ENCODE measurements around the gene KCNF1. TPM values are rescaled to one million over a fixed set of nuclear protein-coding genes. Genes with fewer than 3 reads are reported as not detected.
A peak's percentile ranks its signal among the peaks of the same experiment; 100 is the strongest.

KCNF1 gene
- polyA plus RNA-seq, 6 donors from 2014 or later = not detected

DNA sequence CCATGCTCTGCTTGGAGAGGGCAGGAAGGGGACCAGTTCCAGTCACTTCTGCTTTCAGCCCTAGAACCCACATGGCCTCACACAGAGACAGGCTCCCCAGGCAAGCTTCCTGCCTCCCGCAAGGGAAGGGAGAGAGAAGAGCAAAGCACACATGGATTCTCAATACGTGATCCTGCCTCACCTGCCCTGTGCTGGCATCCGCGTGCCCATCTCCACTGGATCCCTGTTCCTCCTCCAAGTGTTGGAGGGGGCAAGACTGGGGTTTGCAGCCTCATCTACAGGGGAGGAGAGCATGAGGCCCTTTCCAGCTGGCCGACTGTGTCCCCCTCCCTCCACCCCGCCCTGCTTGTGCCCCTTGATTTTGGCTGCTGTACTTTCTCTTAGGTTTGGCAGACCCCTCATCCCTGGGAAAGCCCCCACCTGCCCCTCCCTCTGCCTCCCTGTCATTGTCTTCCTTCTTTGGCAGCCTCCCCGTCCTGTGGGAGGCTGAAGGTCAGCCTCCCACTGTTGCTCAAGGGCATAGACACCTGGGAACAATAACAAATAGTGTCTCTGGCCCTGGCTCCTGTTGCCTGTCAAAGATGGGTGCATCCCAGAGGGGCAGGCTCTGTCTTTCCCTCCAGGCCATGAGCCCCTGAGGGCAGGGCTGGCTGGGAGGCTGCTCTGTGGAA, 22.7 kb downstream of the KCNF1 start:
- Mint-ChIP-seq H3K27ac (peak overlapping the region in 1 of 6 donors; percentile 76), H3K4me1 (no peaks in the 10 kb centered on the region), H3K9me3 (peaks cover 6 to 16% (median 12%) of the 10 kb centered on the region in 7 donors), H3K27me3 (peaks cover 8 to 31% (median 26%) of the 10 kb centered on the region in 3 donors), H3K36me3 (peaks cover 6 to 8% of the 10 kb centered on the region in 2 donors), H3K4me3 (no peak overlapping the region)
- no peak for DNase-seq
- ATAC-seq (ENCODE audit: low read depth in 2 of 2) = no peak

DNA sequence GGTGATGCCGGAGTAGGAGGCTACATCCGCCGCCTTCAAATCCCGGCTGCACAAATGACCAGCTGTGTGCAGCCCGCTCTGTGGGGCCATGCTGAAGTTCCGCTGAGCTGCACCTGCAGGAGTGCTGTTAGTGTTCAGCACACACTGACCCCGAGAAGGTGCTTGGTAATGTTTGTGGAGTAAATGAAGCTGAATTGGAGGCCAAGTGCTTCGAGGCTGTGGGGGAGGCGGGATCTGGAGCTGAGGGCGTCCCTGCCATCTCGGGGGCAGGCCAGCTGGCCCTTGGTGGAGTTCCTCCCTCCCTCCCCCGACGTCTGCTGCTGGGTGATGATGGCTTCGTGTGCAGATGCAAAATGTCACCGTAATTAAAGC, 23.2 kb downstream of the KCNF1 start:
- Mint-ChIP-seq H3K9me3 (peaks cover 7 to 21% (median 15%) of the 10 kb centered on the region in 7 donors), H3K4me1 (no peaks in the 10 kb centered on the region), H3K27ac (no peak overlapping the region), H3K4me3 (no peak overlapping the region), H3K27me3 (peaks cover 5 to 28% (median 26%) of the 10 kb centered on the region in 3 donors), H3K36me3 (peaks cover 8 to 10% of the 10 kb centered on the region in 2 donors)
- no peak for ATAC-seq (ENCODE audit: low read depth in 2 of 2)
- DNase-seq = no peak

DNA sequence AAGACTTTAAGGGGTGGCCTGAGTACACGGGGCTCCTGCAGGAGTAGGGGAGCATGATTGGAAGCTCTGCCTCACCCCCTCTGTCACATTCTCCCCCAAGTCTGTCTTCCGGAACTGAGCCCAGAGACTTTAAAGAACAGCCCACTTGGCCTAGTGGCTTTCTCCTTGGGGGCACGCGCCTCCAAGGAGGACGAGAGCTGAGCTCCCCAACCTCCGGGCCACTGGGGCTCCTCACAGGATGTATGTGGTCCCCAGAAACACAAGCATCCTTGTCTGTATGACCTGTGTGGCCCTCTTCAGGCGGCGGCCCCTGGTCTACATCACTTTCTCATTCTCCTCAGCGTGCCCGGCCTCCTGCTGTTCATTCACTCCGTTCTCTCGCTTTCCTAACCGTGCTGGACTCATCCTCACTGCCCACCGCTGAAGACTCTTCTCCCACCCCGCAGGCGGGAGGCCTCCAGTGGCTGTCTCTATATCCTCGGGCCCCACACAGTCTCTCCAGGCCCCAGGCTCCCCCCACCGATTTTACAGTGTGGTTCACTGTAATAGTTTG, 23.7 kb downstream of the KCNF1 start:
- Mint-ChIP-seq H3K36me3 (peaks cover 8 to 10% of the 10 kb centered on the region in 2 donors), H3K9me3 (peaks cover 7 to 24% (median 15%) of the 10 kb centered on the region in 7 donors), H3K27me3 (peaks cover 10 to 28% (median 23%) of the 10 kb centered on the region in 3 donors), H3K27ac (no peak overlapping the region), H3K4me3 (no peak overlapping the region), H3K4me1 (no peaks in the 10 kb centered on the region)
- ATAC-seq (ENCODE audit: low read depth in 2 of 2) (no peak), DNase-seq (no peak)

DNA sequence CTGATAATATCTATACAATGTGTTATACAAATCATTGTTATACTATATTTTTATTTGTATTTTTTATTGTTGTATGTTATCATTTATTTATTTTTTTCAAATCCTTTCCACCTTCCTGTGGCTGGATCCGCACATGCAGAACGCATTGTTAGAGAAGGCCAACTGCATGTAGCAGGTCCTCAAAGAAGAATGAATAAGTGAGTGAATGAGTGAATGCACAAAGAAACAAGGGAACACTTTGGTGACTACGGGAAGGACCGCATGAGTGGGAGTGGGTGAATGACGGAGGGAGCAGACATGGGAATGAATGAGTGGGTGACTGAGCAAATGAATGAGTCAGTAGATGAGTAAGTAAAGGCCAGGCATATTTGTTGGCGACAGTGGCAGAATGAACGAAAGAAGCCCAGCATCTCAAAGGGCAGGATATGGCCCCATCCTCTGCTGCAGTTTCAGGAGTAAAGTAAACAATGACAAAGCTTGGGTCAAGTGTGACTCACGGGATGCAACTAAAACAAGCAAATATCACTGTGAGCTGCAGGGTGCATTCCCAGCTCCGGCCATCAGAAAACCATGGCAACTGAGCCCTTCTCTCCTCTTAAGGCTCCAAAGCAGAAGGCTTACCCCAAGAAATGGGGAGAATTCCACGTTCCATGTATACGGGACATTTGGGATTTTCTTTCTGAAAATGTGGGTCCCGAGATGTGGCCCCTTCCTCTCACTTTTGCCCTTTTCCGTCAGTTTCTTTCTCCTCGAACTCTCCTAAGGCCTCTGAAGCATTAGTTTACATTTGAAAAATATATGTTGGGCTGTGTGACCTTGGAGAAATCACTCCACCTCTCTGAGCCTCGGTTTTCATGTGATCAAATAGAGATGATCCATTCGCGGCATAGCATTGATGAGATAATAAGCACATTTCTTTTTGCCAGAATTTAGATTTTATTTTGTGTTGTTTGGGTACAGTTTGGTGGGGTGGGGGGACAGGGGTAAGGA, 24.5 kb downstream of the KCNF1 start:
- Mint-ChIP-seq H3K4me1 (no peaks in the 10 kb centered on the region), H3K9me3 (peaks cover 7 to 24% (median 15%) of the 10 kb centered on the region in 7 donors), H3K27ac (no peak overlapping the region), H3K4me3 (no peak overlapping the region), H3K36me3 (peaks cover 8 to 10% of the 10 kb centered on the region in 2 donors), H3K27me3 (peaks cover 12 to 26% (median 18%) of the 10 kb centered on the region in 3 donors)
- no peak for DNase-seq
- no peak for ATAC-seq (ENCODE audit: low read depth in 2 of 2)

DNA sequence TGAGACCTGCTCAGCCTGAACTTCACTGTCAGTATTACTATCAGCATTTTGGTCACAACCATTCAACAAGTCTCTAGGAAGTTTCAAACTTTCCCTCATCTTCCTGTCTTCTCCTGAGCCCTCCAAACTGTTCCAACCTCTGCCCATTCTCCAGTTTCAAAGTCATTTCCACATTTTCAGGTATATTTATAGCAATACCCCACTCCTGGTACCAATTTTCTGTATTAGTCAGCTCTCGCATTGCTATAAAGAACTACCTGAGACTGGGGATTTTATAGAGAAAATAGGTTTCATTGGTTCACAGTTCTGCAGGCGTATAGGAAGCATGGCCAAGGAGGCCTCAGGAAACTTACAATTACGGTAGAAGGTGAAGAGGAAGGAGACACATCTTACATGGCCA, 27.3 kb downstream of the KCNF1 start:
- no peaks in the 10 kb centered on the region for H3K4me1 Mint-ChIP-seq
- H3K4me3 Mint-ChIP-seq = no peak overlapping the region
- H3K27me3 Mint-ChIP-seq = peaks cover 19 to 22% (median 19%) of the 10 kb centered on the region in 3 donors
- no peak overlapping the region for H3K27ac Mint-ChIP-seq
- DNase-seq (no peak), ATAC-seq (ENCODE audit: low read depth in 2 of 2) (no peak)
- peaks cover 8 to 10% of the 10 kb centered on the region in 2 donors for H3K36me3 Mint-ChIP-seq
- peaks cover 7 to 24% (median 15%) of the 10 kb centered on the region in 7 donors for H3K9me3 Mint-ChIP-seq

DNA sequence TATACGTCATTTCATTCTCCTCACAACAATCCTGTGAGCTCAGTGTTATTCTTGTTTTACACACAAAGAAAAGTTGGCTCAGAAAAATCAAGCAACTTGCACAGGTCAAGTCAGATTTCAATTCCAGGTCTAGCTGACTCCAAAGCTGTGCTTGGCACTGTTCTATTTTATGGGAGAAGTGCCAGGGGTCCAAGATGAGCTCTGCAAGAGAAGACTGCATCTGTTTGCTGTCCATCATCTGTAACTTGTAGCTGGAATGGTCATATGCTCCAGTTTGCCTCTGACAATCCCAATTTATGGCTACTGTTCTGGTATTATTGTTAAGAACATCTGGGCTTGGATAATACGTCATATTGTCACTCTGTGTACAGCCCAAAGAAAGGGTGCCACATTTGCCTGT, 28.9 kb downstream of the KCNF1 start:
- peaks cover 10 to 23% (median 15%) of the 10 kb centered on the region in 7 donors for H3K9me3 Mint-ChIP-seq
- H3K4me1 Mint-ChIP-seq = no peaks in the 10 kb centered on the region
- peaks cover 22 to 30% (median 22%) of the 10 kb centered on the region in 3 donors for H3K27me3 Mint-ChIP-seq
- peaks cover 8 to 10% of the 10 kb centered on the region in 2 donors for H3K36me3 Mint-ChIP-seq
- H3K4me3 Mint-ChIP-seq = no peak overlapping the region
- no peak overlapping the region for H3K27ac Mint-ChIP-seq
- ATAC-seq (ENCODE audit: low read depth in 2 of 2) = no peak
- DNase-seq = no peak

DNA sequence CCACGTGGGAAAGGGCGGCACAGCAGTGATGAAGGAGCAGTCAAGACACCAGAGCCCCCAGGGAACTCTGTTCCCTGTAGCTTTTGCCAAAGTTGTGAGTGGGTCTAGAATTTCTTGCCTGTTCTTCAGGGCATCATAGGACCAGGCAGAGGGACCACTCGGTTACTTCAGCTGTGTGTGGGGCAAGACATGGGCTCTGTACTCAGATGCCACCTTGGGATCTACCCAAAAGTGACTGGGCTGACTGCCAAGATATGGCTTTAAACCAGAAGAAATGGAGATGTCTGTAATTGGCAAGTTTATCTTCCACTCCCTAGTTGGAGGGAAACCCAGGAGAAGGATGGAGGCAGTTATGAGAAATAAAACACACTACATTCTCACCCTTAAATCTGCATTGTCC, 29.6 kb downstream of the KCNF1 start:
- no peak overlapping the region for H3K4me3 Mint-ChIP-seq
- no peak overlapping the region for H3K27ac Mint-ChIP-seq
- no peaks in the 10 kb centered on the region for H3K4me1 Mint-ChIP-seq
- peaks cover 8 to 10% of the 10 kb centered on the region in 2 donors for H3K36me3 Mint-ChIP-seq
- peaks cover 10 to 23% (median 14%) of the 10 kb centered on the region in 7 donors for H3K9me3 Mint-ChIP-seq
- H3K27me3 Mint-ChIP-seq = peaks cover 18 to 35% (median 25%) of the 10 kb centered on the region in 3 donors
- DNase-seq (no peak), ATAC-seq (ENCODE audit: low read depth in 2 of 2) (no peak)

DNA sequence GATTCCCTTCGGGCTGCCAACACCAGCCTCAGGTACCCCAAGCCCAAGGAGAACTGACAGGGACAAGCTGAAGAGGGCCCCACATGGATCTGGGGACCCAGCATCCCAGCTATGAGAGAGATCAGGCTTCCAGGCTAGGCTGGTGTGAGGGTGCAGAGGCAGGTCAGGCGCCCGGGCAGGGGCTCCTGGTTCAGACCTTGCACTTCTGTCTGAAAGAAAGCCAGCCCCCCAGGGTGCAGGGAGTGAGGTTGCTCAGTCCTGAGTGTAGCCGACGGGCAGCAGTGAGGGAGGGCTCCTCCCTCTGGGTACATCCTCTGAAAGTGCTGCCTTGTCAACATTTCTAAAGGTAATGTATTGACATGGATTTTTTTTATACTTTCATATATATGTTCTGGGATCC, 33.1 kb downstream of the KCNF1 start:
- H3K27me3 Mint-ChIP-seq = peaks cover 24 to 58% (median 54%) of the 10 kb centered on the region in 3 donors
- H3K4me3 Mint-ChIP-seq = no peak overlapping the region
- DNase-seq (no peak), ATAC-seq (ENCODE audit: low read depth in 2 of 2) (no peak)
- H3K9me3 Mint-ChIP-seq = peaks cover 0 to 7% (median 3%) of the 10 kb centered on the region in 7 donors
- no peaks in the 10 kb centered on the region for H3K4me1 Mint-ChIP-seq
- no peak overlapping the region for H3K27ac Mint-ChIP-seq
- H3K36me3 Mint-ChIP-seq = no peaks in the 10 kb centered on the region

DNA sequence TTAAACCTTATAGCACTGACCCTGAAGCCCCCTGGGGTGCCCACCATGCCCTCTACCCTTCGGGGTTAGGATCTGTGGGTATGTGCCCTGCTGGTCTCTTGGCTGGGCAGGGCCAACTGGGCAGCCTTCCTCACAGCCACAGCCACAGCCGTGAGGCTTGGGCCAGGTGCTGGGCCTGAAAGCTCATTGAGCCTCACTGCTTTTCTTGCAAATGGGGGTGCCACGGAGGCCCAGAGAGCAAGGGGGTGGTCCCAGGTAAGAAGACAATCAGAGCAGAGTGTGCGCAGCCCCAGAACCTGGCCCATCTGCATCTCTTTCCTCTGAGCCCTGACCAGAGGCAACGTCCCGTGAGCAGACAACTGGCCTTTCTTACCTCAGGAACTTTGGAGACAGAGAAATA, 34.7 kb downstream of the KCNF1 start:
- ATAC-seq (ENCODE audit: low read depth in 2 of 2) (no peak), DNase-seq (no peak)
- H3K4me3 Mint-ChIP-seq = no peak overlapping the region
- peaks cover 24 to 61% (median 59%) of the 10 kb centered on the region in 3 donors for H3K27me3 Mint-ChIP-seq
- no peaks in the 10 kb centered on the region for H3K4me1 Mint-ChIP-seq
- H3K36me3 Mint-ChIP-seq = no peaks in the 10 kb centered on the region
- H3K9me3 Mint-ChIP-seq = peaks cover 0 to 7% (median 3%) of the 10 kb centered on the region in 7 donors
- H3K27ac Mint-ChIP-seq = no peak overlapping the region

DNA sequence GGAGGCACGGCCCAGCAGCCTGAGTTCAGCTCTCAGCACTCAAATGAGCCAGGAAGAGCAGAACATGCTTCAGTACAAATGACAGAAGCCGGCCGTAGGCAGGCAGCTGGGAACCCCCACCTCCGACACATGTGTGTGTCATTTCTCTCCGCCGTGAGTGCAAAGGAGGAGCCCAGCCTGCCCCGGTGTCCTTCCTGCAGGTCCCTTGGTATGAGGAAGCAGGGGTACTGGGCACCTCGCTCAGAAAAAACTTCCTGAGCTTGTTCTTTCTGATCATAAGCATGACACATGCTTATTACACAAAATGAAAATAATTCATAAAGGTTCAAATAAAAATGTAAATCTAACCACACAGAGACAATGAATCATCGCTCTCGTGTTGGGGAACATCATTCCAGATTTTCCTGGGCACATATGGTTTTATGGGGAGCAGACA, 35.3 kb downstream of the KCNF1 start:
- no peak for DNase-seq
- Mint-ChIP-seq H3K4me3 (no peak overlapping the region), H3K9me3 (peaks cover 0 to 7% (median 3%) of the 10 kb centered on the region in 7 donors), H3K4me1 (no peaks in the 10 kb centered on the region), H3K27ac (no peak overlapping the region), H3K27me3 (peaks cover 24 to 59% (median 58%) of the 10 kb centered on the region in 3 donors), H3K36me3 (no peaks in the 10 kb centered on the region)
- no peak for ATAC-seq (ENCODE audit: low read depth in 2 of 2)

DNA sequence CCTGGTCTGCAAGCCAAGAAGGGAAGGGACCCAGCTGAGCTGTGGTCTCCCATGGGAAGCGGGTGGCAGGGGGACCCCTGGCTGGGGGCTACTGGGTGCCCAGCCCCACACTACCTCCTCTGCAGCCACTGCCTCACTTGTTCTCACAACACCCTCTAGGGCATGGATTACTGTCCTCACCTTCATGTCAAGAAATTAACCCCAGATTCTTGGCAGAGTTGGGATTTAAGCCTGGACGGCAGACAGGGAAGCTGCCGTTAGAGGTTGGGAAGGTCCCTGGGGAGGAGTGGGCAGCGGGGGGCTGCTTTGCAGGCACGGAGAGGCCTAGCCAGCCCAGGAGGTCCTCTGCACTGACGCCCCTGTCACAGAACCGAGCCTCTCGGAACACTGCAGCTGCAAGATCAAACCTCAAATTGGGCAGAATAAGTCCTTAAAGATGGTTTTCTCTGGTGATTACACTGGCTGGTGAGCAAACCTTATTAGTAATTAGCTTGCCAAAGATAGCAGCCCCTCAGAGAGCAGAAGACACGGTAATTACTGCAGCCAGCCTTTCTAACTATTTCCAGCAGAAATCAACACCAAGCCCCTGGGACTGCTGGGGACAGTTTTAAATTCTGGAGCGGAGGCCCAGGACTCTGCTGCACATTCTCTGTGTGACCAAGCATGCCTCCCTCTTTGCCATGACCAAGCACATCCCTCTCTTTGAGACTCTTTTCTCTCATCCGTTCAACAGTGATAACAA, 35.9 kb downstream of the KCNF1 start:
- Mint-ChIP-seq H3K36me3 (no peaks in the 10 kb centered on the region), H3K27me3 (peaks cover 24 to 58% (median 57%) of the 10 kb centered on the region in 3 donors), H3K4me3 (no peak overlapping the region)

DNA sequence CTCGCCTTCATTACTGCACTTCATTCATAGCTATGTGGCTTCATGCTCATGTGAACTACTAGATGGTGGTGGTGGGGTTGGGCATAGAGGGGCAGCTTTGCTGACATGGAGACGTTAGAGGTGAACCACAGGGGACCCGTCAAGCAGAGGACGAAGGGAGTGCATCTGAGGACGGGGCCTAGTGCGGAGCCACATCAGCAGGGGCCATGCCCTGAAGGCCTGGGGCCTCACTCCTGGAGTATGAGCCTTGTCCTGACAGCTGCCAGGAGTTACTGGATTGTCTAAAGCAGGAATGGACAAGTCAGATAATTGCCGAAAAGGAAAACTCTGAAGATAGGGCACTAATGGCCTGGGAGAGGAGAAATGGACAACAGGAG, 36.4 kb downstream of the KCNF1 start:
- ATAC-seq (ENCODE audit: low read depth in 2 of 2) (no peak), DNase-seq (no peak)
- Mint-ChIP-seq H3K27me3 (peaks cover 18 to 54% (median 52%) of the 10 kb centered on the region in 3 donors), H3K27ac (peak overlapping the region in 1 of 6 donors; percentile 58), H3K9me3 (peaks cover 0 to 9% (median 5%) of the 10 kb centered on the region in 7 donors), H3K4me1 (peaks cover 0 to 1% (median 0%) of the 10 kb centered on the region in 3 donors), H3K36me3 (peaks cover 0 to 1% of the 10 kb centered on the region in 2 donors), H3K4me3 (no peak overlapping the region)

More for the DNA sequence above, 35.9 kb downstream of the KCNF1 start:
- DNase-seq (no peak), ATAC-seq (ENCODE audit: low read depth in 2 of 2) (no peak)
- H3K9me3 Mint-ChIP-seq = peaks cover 0 to 7% (median 3%) of the 10 kb centered on the region in 7 donors
- no peaks in the 10 kb centered on the region for H3K4me1 Mint-ChIP-seq
- H3K27ac Mint-ChIP-seq = peak overlapping the region in 1 of 6 donors; percentile 58

Measured in naive B cell (primary cell).